Heart right ventricle (tissue), 16 donors: ENCODE results near the gene SLC36A3. TPM values are rescaled to one million over a fixed set of nuclear protein-coding genes. Genes with fewer than 3 reads are reported as not detected.

Experiments
- ATAC-seq, 8 donors: fragments of 200-7000 bp; cut with Tn5 transposase; one replicate each; pipeline ENCODE4 v1.9.1; 2020; ENCODE audit warnings: mild to moderate bottlenecking in 8 of 8, moderate library complexity in 8 of 8, moderate number of reproducible peaks in 1 of 8
- DNase-seq, 2 donors: peaks; one replicate each; pipeline ENCODE4 v3.0.0-alpha.2; 2020
- H3K27ac ChIP-seq, 10 donors: fragments of 200-600 bp; sonication (generic) in 2 of 10; one replicate each; pipeline versions ENCODE4 v1.5.0 to v1.8.0; 2020 to 2022; ENCODE audit warnings: mild to moderate bottlenecking in 3 of 10
- H3K27me3 ChIP-seq, 7 donors: fragments of 200-600 bp; one replicate each; pipeline ENCODE4 v1.8.0; 2021 to 2022; ENCODE audit warnings: mild to moderate bottlenecking in 2 of 7
- H3K36me3 ChIP-seq, 9 donors: fragments of 200-600 bp; sonication (generic) in 1 of 9; one replicate each; pipeline versions ENCODE4 v1.5.0 to v1.8.0; 2020 to 2022; ENCODE audit warnings: mild to moderate bottlenecking in 2 of 9
- H3K4me1 ChIP-seq, 9 donors: fragments of 200-600 bp; sonication (generic) in 1 of 9; one replicate each; pipeline versions ENCODE4 v1.5.0 to v1.8.0; 2020 to 2022; ENCODE audit warnings: mild to moderate bottlenecking in 4 of 9
- H3K4me3 ChIP-seq, 10 donors: fragments of 200-600 bp; sonication (generic) in 2 of 10; one replicate each; pipeline versions ENCODE4 v1.5.0 to v1.8.0; 2020 to 2022; ENCODE audit warnings: mild to moderate bottlenecking in 7 of 10, moderate library complexity in 2 of 10
- H3K9me3 ChIP-seq, 11 donors: fragments of 200-600 bp in 10 of 11; sonication (generic) in 2 of 11; one replicate each; pipeline versions ENCODE4 v1.5.0 to v1.8.0; 2013 to 2022; ENCODE audit warnings: mild to moderate bottlenecking in 2 of 11, control low read depth in 1 of 11, moderate library complexity in 1 of 11
- WGBS, 2 donors: extraction: QIAGEN DNeasy Blood & Tissue Kit; methylation state at CpG; one replicate each; pipeline ENCODE4 v1.1.7; 2013; ENCODE audit warnings: inconsistent platforms in 1 of 2; 5-methylcytosine and 5-hydroxymethylcytosine counted together
- intact Hi-C, 10 donors: fragments of 100-400 bp; cut with DNase I; formaldehyde crosslinking; loops; one replicate each; pipeline versions ENCODE4 v1.11.1 to v1.14.2; 2022
- polyA plus RNA-seq, 2 donors: library from polyadenylated mRNA; stranded (reverse); fragments of 200-250 nt; gene quantifications; one replicate each; pipeline ENCODE4 v1.2.3, GENCODE V29; 2013
- total RNA-seq, 10 donors: library from RNA; stranded (reverse); fragmentation: NEBNext Ultra II Directional in 3 of 10; extraction: Animal tissue kit (Norgen Biotek cat#: 25700) in 3 of 10; gene quantifications; one replicate each; pipeline versions ENCODE4 v1.2.1 to v1.2.4, GENCODE V29; 2021 to 2023
- TF ChIP-seq, protein P1 (sequence below), 9 donors: fragments of 200-600 bp; sonication (generic) in 2 of 9; IDR thresholded peaks; one replicate each; pipeline versions ENCODE4 v1.5.0 to v1.8.0; 2021 to 2022; ENCODE audit warnings: antibody characterized with exemption in 9 of 9, mild to moderate bottlenecking in 5 of 9, moderate library complexity in 1 of 9
- donor health status: Arrhythmogenic right ventricular cardiomyopathy.
- donor health status: ischemic (EF 13 %, LVEDD 7.1; RV severe dilation, severe dysfunction).
- donor health status: healthy with polysubstance abuse.
- donor health status: DM: no; HTN: yes; CAD: no.
- donor health status: DM: no; HTN: no; CAD: no.
- donor health status: ischemic (EF 25% LVEDD 6.9; RV normal size, moderate dysfunction).
- donor health status: ischemic (EF 25% LVEDD 5.7; RV mildly dilated, moderate dysfunction).
- donor health status: healthy.
- donor health status: DM: yes; HTN: yes; CAD: no.
- donor health status: Ischemic cardiomyopathy.
- donor health status: ischemic (EF 35%, LVEDD 5.7; RV mildly dilated, moderate dysfunction).
- donor health status: nonischemic (EF 11% LVEDD 7.7; RV severe dilation, severe dysfunction).
- donor health status: DM: yes; HTN: yes; CAD: no.
- donor health status: PGD.
- donor health status: ischemic (EF 29% LVEDD 5.4; RV normal size, mild dysfunction).
- donor health status: nonischemic (EF 23%, LVEDD 6.1; RV moderate dilation, normal function).

SLC36A3 gene
- total and polyA plus RNA-seq, 12 donors: not detected

- Histone ChIP-seq H3K27ac (no peak overlapping the region), H3K27me3 (no peaks in the 10 kb centered on the region), H3K4me3 (no peak overlapping the region), H3K4me1 (peaks cover 0 to 18% (median 12%) of the 10 kb centered on the region in 9 donors), H3K36me3 (no peaks in the 10 kb centered on the region), H3K9me3 (no peaks in the 10 kb centered on the region)
- intact Hi-C loops: loop anchor here in 1 of 10 donors (10.0 kb wide), 1 partner anchor 104 kb away; no protein-coding TSS in a partner anchor
- 79 to 97% methylated on average over 5 of the region's 5 CpGs for WGBS, 2 donors
- DNase-seq (no peak), ATAC-seq (no peak)
- TF ChIP-seq, protein P1, sequence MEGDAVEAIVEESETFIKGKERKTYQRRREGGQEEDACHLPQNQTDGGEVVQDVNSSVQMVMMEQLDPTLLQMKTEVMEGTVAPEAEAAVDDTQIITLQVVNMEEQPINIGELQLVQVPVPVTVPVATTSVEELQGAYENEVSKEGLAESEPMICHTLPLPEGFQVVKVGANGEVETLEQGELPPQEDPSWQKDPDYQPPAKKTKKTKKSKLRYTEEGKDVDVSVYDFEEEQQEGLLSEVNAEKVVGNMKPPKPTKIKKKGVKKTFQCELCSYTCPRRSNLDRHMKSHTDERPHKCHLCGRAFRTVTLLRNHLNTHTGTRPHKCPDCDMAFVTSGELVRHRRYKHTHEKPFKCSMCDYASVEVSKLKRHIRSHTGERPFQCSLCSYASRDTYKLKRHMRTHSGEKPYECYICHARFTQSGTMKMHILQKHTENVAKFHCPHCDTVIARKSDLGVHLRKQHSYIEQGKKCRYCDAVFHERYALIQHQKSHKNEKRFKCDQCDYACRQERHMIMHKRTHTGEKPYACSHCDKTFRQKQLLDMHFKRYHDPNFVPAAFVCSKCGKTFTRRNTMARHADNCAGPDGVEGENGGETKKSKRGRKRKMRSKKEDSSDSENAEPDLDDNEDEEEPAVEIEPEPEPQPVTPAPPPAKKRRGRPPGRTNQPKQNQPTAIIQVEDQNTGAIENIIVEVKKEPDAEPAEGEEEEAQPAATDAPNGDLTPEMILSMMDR (IDR thresholded peaks at IDR 0.05): no peak
Measured at GRCh38 chr5:151249281-151249680, 54.3 kb downstream of the SLC36A3 start.

DNA sequence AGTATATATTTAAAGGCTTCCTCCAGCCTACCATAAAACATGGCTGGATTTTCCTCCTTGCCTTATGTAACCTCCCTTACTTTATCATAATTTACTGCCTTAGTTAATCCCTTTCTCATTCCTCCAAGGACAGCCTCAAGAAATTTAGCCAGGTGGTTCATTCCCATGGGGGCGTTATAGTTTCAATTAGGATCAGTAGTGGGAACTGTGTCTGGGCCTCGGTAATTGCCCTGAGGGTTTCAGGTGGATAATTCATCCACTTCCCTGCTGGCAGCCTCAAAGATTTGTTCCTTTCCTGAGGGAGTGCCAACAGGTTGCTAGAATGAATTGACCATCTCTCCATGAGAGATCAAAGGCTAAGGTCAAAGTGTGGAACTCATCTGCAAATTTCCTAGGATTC is 54.9 kb downstream of the SLC36A3 start:
- WGBS, 2 donors: 83 to 87% methylated on average over 2 of the region's 2 CpGs
- H3K9me3 ChIP-seq: no peaks in the 10 kb centered on the region
- H3K27ac ChIP-seq: no peak overlapping the region
- no peaks in the 10 kb centered on the region for H3K36me3 ChIP-seq
- no peak overlapping the region for H3K4me3 ChIP-seq
- intact Hi-C loops: loop anchor here in 1 of 10 donors (10.0 kb wide), 1 partner anchor 104 kb away; no protein-coding TSS in a partner anchor
- no peak for ATAC-seq
- H3K4me1 ChIP-seq: peaks cover 0 to 12% (median 5%) of the 10 kb centered on the region in 9 donors
- TF ChIP-seq, protein P1 (IDR thresholded peaks at IDR 0.05): no peak
- no peak for DNase-seq
- no peaks in the 10 kb centered on the region for H3K27me3 ChIP-seq

GRCh38 chr5:151245680-151246219 is 57.8 kb downstream of the SLC36A3 start:
- Histone ChIP-seq H3K9me3 (no peaks in the 10 kb centered on the region), H3K27ac (no peak overlapping the region), H3K4me3 (no peak overlapping the region), H3K4me1 (peaks cover 0 to 12% (median 0%) of the 10 kb centered on the region in 9 donors), H3K36me3 (no peaks in the 10 kb centered on the region), H3K27me3 (no peaks in the 10 kb centered on the region)
- intact Hi-C loops: loop anchor here in 1 of 10 donors (10.0 kb wide), 1 partner anchor 101 kb away; no protein-coding TSS in a partner anchor
- TF ChIP-seq, protein P1 (IDR thresholded peaks at IDR 0.05): no peak
- no peak for ATAC-seq
- DNase-seq: no peak
- 75 to 88% methylated on average over 4 of the region's 4 CpGs for WGBS, 2 donors

DNA sequence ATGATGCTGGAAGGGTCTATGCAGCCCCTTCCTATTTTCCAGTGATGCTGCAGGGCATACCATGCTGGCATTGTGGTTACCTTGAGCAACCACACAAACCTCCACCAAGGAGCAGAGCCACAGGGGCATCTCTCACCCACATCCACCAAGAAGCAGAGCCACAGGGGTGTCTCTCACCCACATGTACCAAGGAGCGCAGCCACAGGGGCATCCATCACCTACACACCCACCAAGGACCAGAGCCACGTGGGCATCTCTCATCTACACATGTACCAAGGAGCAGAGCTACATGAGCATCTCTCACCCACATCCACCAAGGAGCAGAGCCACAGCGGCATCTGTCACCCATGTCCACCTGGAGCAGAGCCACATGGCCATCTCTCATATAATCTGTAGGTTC is 59.4 kb downstream of the SLC36A3 start:
- DNase-seq: no peak
- no peak for ATAC-seq
- H3K27ac ChIP-seq: no peak overlapping the region
- no peak overlapping the region for H3K4me3 ChIP-seq
- H3K4me1 ChIP-seq: peaks cover 0 to 16% (median 4%) of the 10 kb centered on the region in 9 donors
- no peaks in the 10 kb centered on the region for H3K27me3 ChIP-seq
- H3K9me3 ChIP-seq: no peaks in the 10 kb centered on the region
- no peaks in the 10 kb centered on the region for H3K36me3 ChIP-seq
- WGBS, 2 donors: 88 to 92% methylated on average over 3 of the region's 3 CpGs
- TF ChIP-seq, protein P1 (IDR thresholded peaks at IDR 0.05): no peak
- intact Hi-C loops: loop anchor here in 3 of 10 donors (5.0 to 10.0 kb wide), 3 partner anchors 99 to 187 kb away; no protein-coding TSS in a partner anchor
